Tibial nerve (tissue), 4 donors: ENCODE results near the gene KRTAP10-2. TPM values are rescaled to one million over a fixed set of nuclear protein-coding genes. Genes with fewer than 3 reads are reported as not detected.

Experiments used
- DNase-seq, 2 donors: peaks; one replicate each; pipeline ENCODE4 v3.0.0-alpha.2; 2019; ENCODE audit warnings: low spot score in 2 of 2
- H3K27ac ChIP-seq, 4 donors: fragments of 200-600 bp; sonication (generic) in 3 of 4; one replicate each; pipeline ENCODE4 v1.5.1; 2017 to 2019; ENCODE audit warnings: mild to moderate bottlenecking in 1 of 4
- H3K27me3 ChIP-seq, 2 donors: fragments of 200-600 bp; sonication (generic) in 1 of 2; one replicate each; pipeline versions ENCODE4 v1.5.1 to v1.6.0; 2017 to 2019
- H3K36me3 ChIP-seq, 3 donors: fragments of 200-600 bp; sonication (generic); one replicate each; pipeline ENCODE4 v1.5.1; 2018 to 2019
- H3K4me1 ChIP-seq, 4 donors: fragments of 200-600 bp; sonication (generic) in 3 of 4; one replicate each; pipeline ENCODE4 v1.5.1; 2017 to 2019
- H3K4me3 ChIP-seq, 4 donors: fragments of 200-600 bp; sonication (generic) in 3 of 4; one replicate each; pipeline ENCODE4 v1.5.1; 2017 to 2019; ENCODE audit warnings: mild to moderate bottlenecking in 1 of 4, moderate library complexity in 1 of 4
- H3K9me3 ChIP-seq, 4 donors: fragments of 200-600 bp; sonication (generic) in 3 of 4; one replicate each; pipeline ENCODE4 v1.5.1; 2017 to 2019
- EP300 ChIP-seq, 2 donors: sonication (generic); formaldehyde crosslinking; IDR thresholded peaks; one replicate each; pipeline ENCODE4 v1.6.1; 2017; ENCODE audit warnings: antibody characterized with exemption in 2 of 2, mild to moderate bottlenecking in 1 of 2
- POLR2A ChIP-seq, 2 donors: fragments of 450-650 bp; IDR thresholded peaks; one replicate each; pipeline ENCODE4 v1.6.1; 2017; ENCODE audit warnings: antibody characterized with exemption in 2 of 2, mild to moderate bottlenecking in 2 of 2, moderate library complexity in 2 of 2
- WGBS, 2 donors: methylation state at CpG; one replicate each; pipeline ENCODE4 v1.1.5; 2018; 5-methylcytosine and 5-hydroxymethylcytosine counted together
- total RNA-seq, 4 donors: library from RNA; depleted of rRNA; stranded (reverse); fragments of >200 nt; gene quantifications; one replicate each; pipeline ENCODE4 v1.1.0, GENCODE V29; 2016
- TF ChIP-seq, protein P1 (sequence below), 5 experiments: fragments of 200-600 bp in 3 of 5; fragments of 450-650 bp in 2 of 5; sonication (generic) in 3 of 5; IDR thresholded peaks; one replicate each; pipeline ENCODE4 v1.5.1; 2016 to 2019; ENCODE audit warnings: antibody characterized with exemption in 5 of 5, mild to moderate bottlenecking in 3 of 5, moderate library complexity in 2 of 5

The KRTAP10-2 gene
- total RNA-seq, 4 donors from 2014 or later = not detected

DNA sequence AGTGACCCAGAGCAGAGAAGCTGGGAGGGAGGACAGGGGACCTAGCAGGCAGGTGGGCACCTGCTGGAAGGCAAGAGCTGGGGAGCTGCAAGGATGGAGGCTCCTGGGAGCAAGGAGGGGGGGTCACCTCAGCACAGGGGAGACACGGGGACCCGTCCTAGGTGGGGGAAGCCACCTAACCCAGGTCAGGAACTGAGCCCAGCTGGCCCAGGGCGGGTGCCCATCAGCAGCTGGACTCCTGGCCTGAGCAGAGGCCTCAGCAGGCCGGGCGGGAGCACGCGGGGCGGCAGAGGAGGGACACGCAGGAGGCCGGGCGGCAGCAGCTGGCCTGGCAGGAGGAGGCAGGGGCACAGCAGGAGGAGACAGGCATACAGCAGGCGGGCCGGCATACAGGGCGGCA, 12.3 kb downstream of the KRTAP10-2 start:
- 72 to 75% methylated on average over 14 of the region's 14 CpGs for WGBS, 2 donors

DNA sequence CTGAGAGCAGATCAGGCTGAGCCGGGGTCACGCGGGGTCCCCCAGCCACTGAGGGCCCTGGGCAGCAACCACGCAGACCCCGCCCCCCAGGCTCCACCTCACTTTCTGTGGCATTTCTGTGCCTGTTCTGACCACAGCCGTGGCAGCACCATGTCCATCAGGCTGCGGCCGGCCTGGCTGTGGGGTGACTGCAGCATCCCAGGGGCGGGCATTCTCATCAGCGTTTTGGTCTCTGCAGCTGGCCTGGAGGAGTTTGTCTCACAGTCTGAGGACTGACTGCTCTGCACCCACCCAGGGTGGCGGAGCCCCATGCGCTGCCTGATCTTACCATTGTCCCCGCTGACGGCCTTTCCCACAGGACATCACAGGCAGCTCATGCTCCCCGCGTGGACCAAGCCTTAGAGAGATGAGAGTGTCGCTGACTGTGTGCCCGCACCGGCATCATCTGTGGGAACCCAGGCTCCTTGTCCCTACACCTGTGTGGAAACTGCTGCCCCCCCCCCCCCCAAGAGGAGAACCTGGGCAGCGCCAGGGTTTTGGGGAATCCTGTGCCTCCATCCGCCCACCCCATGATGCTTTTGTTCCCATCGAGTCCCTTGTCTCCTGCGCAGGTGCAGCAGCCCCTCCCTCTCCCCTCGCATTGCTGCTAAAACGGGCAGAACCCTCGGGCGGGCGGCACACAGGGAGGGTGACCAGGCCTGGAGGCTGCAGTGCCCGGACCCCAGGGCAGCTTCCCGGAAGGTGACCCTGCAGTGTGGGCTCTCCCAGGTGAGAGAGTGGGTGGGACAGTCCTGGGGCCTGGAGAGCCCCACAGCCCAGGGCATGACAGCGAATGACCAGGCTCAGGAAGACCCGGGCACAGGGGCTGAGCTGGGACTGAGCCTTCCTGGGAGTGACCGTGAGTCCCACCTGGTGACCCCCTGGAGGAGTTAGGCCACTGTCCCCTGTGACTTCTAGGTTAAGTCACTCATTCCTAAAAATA, 13.1 kb downstream of the KRTAP10-2 start:
- Histone ChIP-seq H3K27me3 (no peaks in the 10 kb centered on the region), H3K4me1 (no peaks in the 10 kb centered on the region), H3K27ac (no peak overlapping the region), H3K9me3 (peaks cover 0 to 25% (median 2%) of the 10 kb centered on the region in 4 donors), H3K36me3 (no peaks in the 10 kb centered on the region), H3K4me3 (no peak overlapping the region)
- WGBS, 2 donors = 91 to 92% methylated on average over 30 to 33 of the region's 33 CpGs
- DNase-seq = no peak
- TF ChIP-seq POLR2A (IDR thresholded peaks at IDR 0.05) = no peak
- no peak for TF ChIP-seq EP300 (IDR thresholded peaks at IDR 0.05)
- TF ChIP-seq, protein P1, sequence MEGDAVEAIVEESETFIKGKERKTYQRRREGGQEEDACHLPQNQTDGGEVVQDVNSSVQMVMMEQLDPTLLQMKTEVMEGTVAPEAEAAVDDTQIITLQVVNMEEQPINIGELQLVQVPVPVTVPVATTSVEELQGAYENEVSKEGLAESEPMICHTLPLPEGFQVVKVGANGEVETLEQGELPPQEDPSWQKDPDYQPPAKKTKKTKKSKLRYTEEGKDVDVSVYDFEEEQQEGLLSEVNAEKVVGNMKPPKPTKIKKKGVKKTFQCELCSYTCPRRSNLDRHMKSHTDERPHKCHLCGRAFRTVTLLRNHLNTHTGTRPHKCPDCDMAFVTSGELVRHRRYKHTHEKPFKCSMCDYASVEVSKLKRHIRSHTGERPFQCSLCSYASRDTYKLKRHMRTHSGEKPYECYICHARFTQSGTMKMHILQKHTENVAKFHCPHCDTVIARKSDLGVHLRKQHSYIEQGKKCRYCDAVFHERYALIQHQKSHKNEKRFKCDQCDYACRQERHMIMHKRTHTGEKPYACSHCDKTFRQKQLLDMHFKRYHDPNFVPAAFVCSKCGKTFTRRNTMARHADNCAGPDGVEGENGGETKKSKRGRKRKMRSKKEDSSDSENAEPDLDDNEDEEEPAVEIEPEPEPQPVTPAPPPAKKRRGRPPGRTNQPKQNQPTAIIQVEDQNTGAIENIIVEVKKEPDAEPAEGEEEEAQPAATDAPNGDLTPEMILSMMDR (IDR thresholded peaks at IDR 0.05) = no peak

More for the DNA sequence above, 12.3 kb downstream of the KRTAP10-2 start:
- TF ChIP-seq, protein P1 (IDR thresholded peaks at IDR 0.05) = no peak
- TF ChIP-seq EP300 (IDR thresholded peaks at IDR 0.05) (no peak), POLR2A (IDR thresholded peaks at IDR 0.05) (no peak)
- no peak overlapping the region for H3K4me3 ChIP-seq
- H3K27ac ChIP-seq = no peak overlapping the region
- H3K9me3 ChIP-seq = peaks cover 0 to 31% (median 2%) of the 10 kb centered on the region in 4 donors
- no peak for DNase-seq
- no peaks in the 10 kb centered on the region for H3K4me1 ChIP-seq
- no peaks in the 10 kb centered on the region for H3K27me3 ChIP-seq
- H3K36me3 ChIP-seq = no peaks in the 10 kb centered on the region

DNA sequence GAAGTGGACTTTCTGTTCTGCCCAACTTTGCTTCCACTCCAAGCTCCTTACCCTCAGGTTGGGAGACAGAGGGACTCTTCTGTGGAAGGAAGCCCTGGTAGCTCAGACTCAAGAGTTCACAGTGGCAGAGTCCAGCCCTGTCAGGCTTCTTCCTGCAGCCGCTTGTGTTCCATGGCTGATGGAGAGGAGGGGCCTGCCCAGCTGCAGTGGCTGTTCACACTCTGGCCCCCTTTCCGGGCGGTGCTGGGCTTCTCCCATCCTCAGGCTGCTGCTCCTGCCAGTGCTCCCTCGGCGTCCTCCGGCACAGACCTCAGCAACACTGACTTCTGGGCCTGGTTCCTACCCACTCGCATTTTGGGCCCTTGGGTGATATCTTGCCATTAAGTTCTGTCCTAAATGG, 15.3 kb downstream of the KRTAP10-2 start:
- H3K36me3 ChIP-seq = no peaks in the 10 kb centered on the region
- no peaks in the 10 kb centered on the region for H3K4me1 ChIP-seq
- TF ChIP-seq, protein P1 (IDR thresholded peaks at IDR 0.05) = no peak
- no peak for TF ChIP-seq EP300 (IDR thresholded peaks at IDR 0.05)
- no peak for TF ChIP-seq POLR2A (IDR thresholded peaks at IDR 0.05)
- no peaks in the 10 kb centered on the region for H3K27me3 ChIP-seq
- DNase-seq = no peak
- H3K9me3 ChIP-seq = peaks cover 0 to 5% (median 0%) of the 10 kb centered on the region in 4 donors
- WGBS, 2 donors = 38 to 55% methylated on average over 7 of the region's 7 CpGs
- H3K27ac ChIP-seq = no peak overlapping the region
- H3K4me3 ChIP-seq = no peak overlapping the region

DNA sequence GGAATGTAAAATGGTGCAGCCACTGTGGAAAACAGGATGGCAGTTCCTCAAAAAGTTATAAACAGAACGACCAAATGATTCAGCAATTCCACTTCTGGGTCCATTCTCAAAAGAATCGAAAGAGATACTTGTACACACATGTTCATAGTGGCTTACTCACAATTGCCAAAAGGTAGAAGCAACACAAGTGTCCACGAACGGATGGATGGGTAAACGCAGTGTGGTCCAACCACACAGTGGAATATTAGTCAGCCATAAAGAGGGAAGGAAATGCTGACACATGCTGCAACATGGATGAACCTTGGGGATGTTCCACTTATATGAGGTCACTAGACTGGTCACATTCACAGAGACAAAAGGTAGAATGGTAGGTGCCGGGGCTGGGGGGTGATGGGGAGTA, 16.6 kb downstream of the KRTAP10-2 start:
- 95 to 96% methylated on average over 6 of the region's 6 CpGs for WGBS, 2 donors
- H3K36me3 ChIP-seq = no peaks in the 10 kb centered on the region

More for the DNA sequence above, 16.6 kb downstream of the KRTAP10-2 start:
- TF ChIP-seq POLR2A (IDR thresholded peaks at IDR 0.05) (no peak), EP300 (IDR thresholded peaks at IDR 0.05) (no peak)
- TF ChIP-seq, protein P1 (IDR thresholded peaks at IDR 0.05) = no peak
- Histone ChIP-seq H3K4me3 (no peak overlapping the region), H3K9me3 (peaks cover 0 to 5% (median 0%) of the 10 kb centered on the region in 4 donors), H3K4me1 (no peaks in the 10 kb centered on the region), H3K27ac (no peak overlapping the region), H3K27me3 (no peaks in the 10 kb centered on the region)
- DNase-seq = no peak
